ENCODE measurements around the gene TMEM127.

The TMEM127 gene

GRCh38 chr2:96204836-96205624 is 60.8 kb downstream of the TMEM127 start:
- no peak for DNase-seq

- no peak for DNase-seq
Measured at GRCh38 chr2:96203130-96204028, 62.4 kb downstream of the TMEM127 start.

- DNase-seq: no peak
Measured at GRCh38 chr2:96202152-96202854, 63.5 kb downstream of the TMEM127 start.

GRCh38 chr2:96201338-96201737 is 64.5 kb downstream of the TMEM127 start:
- no peak for DNase-seq

GRCh38 chr2:96198921-96199320 is 66.9 kb downstream of the TMEM127 start:
- DNase-seq: no peak
